ENCODE results near the gene CGGBP1. TPM values are rescaled to one million over a fixed set of nuclear protein-coding genes. Genes with fewer than 3 reads are reported as not detected.
"Not testable (repeated sequence)": the region's sequence is repeated elsewhere in the genome, so short reads cannot be mapped to it uniquely, and the experiment has no call there.

Gene CGGBP1
- total and polyA plus RNA-seq, 2 donors = 48.7 to 138 TPM

GRCh38 chr3:88028876-88029275 lies 29.9 kb downstream of the CGGBP1 start:
- no peaks in the 10 kb centered on the region for H3K36me3 ChIP-seq (ENCODE audit: insufficient read depth)
- no peak for DNase-seq (ENCODE audit: extremely low spot score)
- WGBS = 97% methylated on average over 2 of the region's 2 CpGs
- no peaks in the 10 kb centered on the region for H3K4me1 ChIP-seq (ENCODE audit: insufficient read depth)
- no peak overlapping the region for H3K27ac ChIP-seq (ENCODE audit: low read depth)
- no peak overlapping the region for H3K4me3 ChIP-seq (ENCODE audit: low read depth, low read length)

DNA sequence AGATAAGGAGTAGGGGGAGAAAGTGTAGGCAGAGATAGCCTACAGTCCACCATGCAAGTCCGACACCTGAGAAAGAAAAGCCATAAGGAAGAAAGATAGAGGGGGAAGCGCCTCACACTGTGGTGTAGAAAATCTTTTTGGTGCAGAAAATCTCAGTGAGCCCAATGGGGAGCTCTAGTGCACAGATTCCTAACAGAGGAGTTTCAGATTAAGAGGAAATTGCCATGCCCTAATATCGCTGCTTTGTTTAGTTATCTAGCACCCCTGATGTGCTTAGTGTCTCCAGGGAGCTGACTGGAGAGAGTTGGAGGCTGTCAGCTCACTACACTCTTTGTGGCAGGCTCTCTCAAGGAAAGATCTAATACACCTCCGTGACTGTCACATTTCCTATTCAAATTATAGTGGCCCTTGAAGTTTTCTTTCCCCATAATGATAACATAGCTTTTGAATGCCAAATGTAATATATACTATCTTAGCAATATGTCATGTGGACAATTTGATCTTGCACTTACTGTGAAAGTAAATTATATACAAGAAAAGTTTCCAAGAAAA lies 33.7 kb downstream of the CGGBP1 start:
- no peaks in the 10 kb centered on the region for H3K36me3 ChIP-seq (ENCODE audit: insufficient read depth)
- H3K4me3 ChIP-seq (ENCODE audit: low read depth, low read length) = no peak overlapping the region
- WGBS = 71% methylated on average over 4 of the region's 4 CpGs
- no peaks in the 10 kb centered on the region for H3K4me1 ChIP-seq (ENCODE audit: insufficient read depth)
- H3K27ac ChIP-seq (ENCODE audit: low read depth) = no peak overlapping the region
- DNase-seq (ENCODE audit: extremely low spot score) = no peak

GRCh38 chr3:88019024-88019423 lies 39.8 kb downstream of the CGGBP1 start:
- Histone ChIP-seq H3K4me3 (ENCODE audit: low read depth, low read length) (no peak overlapping the region), H3K4me1 (ENCODE audit: insufficient read depth) (no peaks in the 10 kb centered on the region), H3K27ac (ENCODE audit: low read depth) (no peak overlapping the region), H3K36me3 (ENCODE audit: insufficient read depth) (no peaks in the 10 kb centered on the region)
- DNase-seq (ENCODE audit: extremely low spot score) = no peak
- WGBS = 65% methylated on average over 2 of the region's 2 CpGs

- not testable (repeated sequence) for H3K36me3 ChIP-seq (ENCODE audit: insufficient read depth); H3K4me3 ChIP-seq (ENCODE audit: low read depth, low read length); DNase-seq (ENCODE audit: extremely low spot score); H3K27ac ChIP-seq (ENCODE audit: low read depth); H3K4me1 ChIP-seq (ENCODE audit: insufficient read depth)
- WGBS = 97% methylated on average over 35 of the region's 35 CpGs
These were observed 43.1 kb downstream of the CGGBP1 start for GRCh38 chr3:88015656-88016055.

- 56% methylated on average over 2 of the region's 2 CpGs for WGBS
- Histone ChIP-seq H3K4me3 (ENCODE audit: low read depth, low read length) (no peak overlapping the region), H3K4me1 (ENCODE audit: insufficient read depth) (no peaks in the 10 kb centered on the region), H3K36me3 (ENCODE audit: insufficient read depth) (no peaks in the 10 kb centered on the region), H3K27ac (ENCODE audit: low read depth) (no peak overlapping the region)
- DNase-seq (ENCODE audit: extremely low spot score) = no peak
These were observed 45.2 kb downstream of the CGGBP1 start for GRCh38 chr3:88013592-88013991.

DNA sequence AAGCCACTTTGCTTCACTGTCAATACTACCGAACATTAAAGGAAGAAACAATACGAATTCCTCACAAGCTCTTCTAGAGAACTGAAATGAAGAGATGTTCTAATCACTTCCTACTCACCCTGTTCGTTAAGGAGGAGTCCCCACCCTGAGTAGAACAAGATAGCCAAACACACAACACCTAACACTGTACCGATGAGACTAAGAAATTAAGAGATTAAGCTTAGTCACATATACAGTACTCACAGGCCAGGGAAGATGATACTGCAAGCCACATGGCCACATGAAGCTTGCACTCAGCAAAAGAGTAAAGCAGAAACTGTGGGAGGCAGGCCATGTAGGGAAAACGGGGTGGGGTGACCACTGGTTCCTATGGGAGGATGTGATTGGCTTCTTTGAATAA lies 48.0 kb downstream of the CGGBP1 start:
- no peak overlapping the region for H3K4me3 ChIP-seq (ENCODE audit: low read depth, low read length)
- no peaks in the 10 kb centered on the region for H3K4me1 ChIP-seq (ENCODE audit: insufficient read depth)
- DNase-seq (ENCODE audit: extremely low spot score) = no peak
- WGBS = 84% methylated on average over 5 of the region's 5 CpGs
- no peaks in the 10 kb centered on the region for H3K36me3 ChIP-seq (ENCODE audit: insufficient read depth)
- H3K27ac ChIP-seq (ENCODE audit: low read depth) = no peak overlapping the region

DNA sequence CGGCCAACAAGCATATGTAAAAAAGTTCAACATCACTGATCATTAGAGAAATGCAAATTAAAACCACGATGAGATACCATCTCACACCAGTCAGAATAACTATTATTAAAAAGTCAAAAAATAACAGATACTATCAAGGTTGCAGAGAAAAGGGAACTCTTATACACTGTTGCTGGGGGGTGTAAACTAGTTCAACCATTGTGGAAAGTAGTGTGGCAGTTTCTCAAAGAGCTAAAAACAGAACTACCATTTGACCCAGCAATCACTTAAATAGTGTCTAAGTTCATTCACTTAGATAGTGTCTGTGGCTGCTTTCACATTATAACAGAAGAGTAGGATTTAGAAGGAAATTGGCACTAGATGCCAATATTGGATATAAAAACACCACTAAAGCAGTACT lies 49.7 kb downstream of the CGGBP1 start:
- no peak overlapping the region for H3K27ac ChIP-seq (ENCODE audit: low read depth)
- WGBS = 89% methylated on average over 2 of the region's 2 CpGs

GRCh38 chr3:88005066-88005465 lies 53.7 kb downstream of the CGGBP1 start:
- no peaks in the 10 kb centered on the region for H3K36me3 ChIP-seq (ENCODE audit: insufficient read depth)
- no peaks in the 10 kb centered on the region for H3K4me1 ChIP-seq (ENCODE audit: insufficient read depth)
- H3K4me3 ChIP-seq (ENCODE audit: low read depth, low read length) = no peak overlapping the region
- no peak overlapping the region for H3K27ac ChIP-seq (ENCODE audit: low read depth)
- no peak for DNase-seq (ENCODE audit: extremely low spot score)
- WGBS = 20% methylated on average over 2 of the region's 2 CpGs

More for the DNA sequence above, 49.7 kb downstream of the CGGBP1 start:
- Histone ChIP-seq H3K4me3 (ENCODE audit: low read depth, low read length) (no peak overlapping the region), H3K4me1 (ENCODE audit: insufficient read depth) (no peaks in the 10 kb centered on the region), H3K36me3 (ENCODE audit: insufficient read depth) (no peaks in the 10 kb centered on the region)
- DNase-seq (ENCODE audit: extremely low spot score) = no peak

- 50% methylated on average over 6 of the region's 6 CpGs for WGBS
- no peak for DNase-seq (ENCODE audit: extremely low spot score)
These were observed 55.6 kb downstream of the CGGBP1 start for GRCh38 chr3:88003115-88003755.

DNA sequence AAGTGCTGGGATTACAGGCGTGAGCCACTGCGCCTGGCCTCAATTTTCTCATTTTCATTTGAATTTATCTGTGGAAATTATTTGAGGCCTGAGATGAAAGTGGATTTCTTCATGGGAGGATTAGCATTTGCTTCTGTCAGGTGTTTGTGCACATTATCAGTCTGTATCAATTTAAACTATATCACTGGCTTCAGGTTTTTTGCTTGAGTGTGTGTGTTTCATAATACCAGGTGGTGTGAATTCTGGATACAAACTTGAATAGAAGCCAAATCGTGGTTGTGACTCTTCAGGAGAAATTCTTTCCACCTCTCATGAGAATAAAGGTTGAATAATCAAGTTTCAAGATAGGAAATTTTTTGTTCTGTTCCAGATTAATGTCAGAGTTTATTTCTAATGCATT lies 56.4 kb downstream of the CGGBP1 start:
- no peak overlapping the region for H3K4me3 ChIP-seq (ENCODE audit: low read depth, low read length)
- no peak for DNase-seq (ENCODE audit: extremely low spot score)
- no peaks in the 10 kb centered on the region for H3K36me3 ChIP-seq (ENCODE audit: insufficient read depth)
- H3K27ac ChIP-seq (ENCODE audit: low read depth) = no peak overlapping the region
- no peaks in the 10 kb centered on the region for H3K4me1 ChIP-seq (ENCODE audit: insufficient read depth)
- WGBS = 91% methylated on average over 3 of the region's 3 CpGs

More at GRCh38 chr3:88003115-88003755, 55.6 kb downstream of the CGGBP1 start:
- H3K36me3 ChIP-seq (ENCODE audit: insufficient read depth) = no peaks in the 10 kb centered on the region
- H3K27ac ChIP-seq (ENCODE audit: low read depth) = no peak overlapping the region
- H3K4me1 ChIP-seq (ENCODE audit: insufficient read depth) = no peaks in the 10 kb centered on the region
- H3K4me3 ChIP-seq (ENCODE audit: low read depth, low read length) = no peak overlapping the region

Other genes with a start within 250 kb of the CGGBP1 start
- gene ZNF654, start 250 bp upstream of the CGGBP1 start, total RNA-seq = 54.7 TPM
- 6.2 TPM for gene ZNF654, start 250 bp upstream of the CGGBP1 start, polyA plus RNA-seq
- 60.5 TPM for gene C3orf38, start 91.0 kb upstream of the CGGBP1 start, total RNA-seq
- gene C3orf38, start 91.0 kb upstream of the CGGBP1 start, polyA plus RNA-seq = 7.7 TPM

All from urinary bladder (tissue), 4 donors.